Measurements from ENCODE around the gene FUT8.

GRCh38 chr14:65618996-65619395, 206.5 kb downstream of the FUT8 start:
- no peak for TF ChIP-seq ZBTB33 (IDR thresholded peaks at IDR 0.05)
- no peak for TF ChIP-seq FOXA1 (IDR thresholded peaks at IDR 0.05)
- TF ChIP-seq CTCF (IDR thresholded peaks at IDR 0.05; ENCODE audit: low read depth, low read length, missing input control), result no peak
- no peak for TF ChIP-seq RAD21 (IDR thresholded peaks at IDR 0.05)
- no peak for TF ChIP-seq SP1 (IDR thresholded peaks at IDR 0.05)
- no peak for TF ChIP-seq REST (IDR thresholded peaks at IDR 0.05)
- no peak for TF ChIP-seq HNF4G (IDR thresholded peaks at IDR 0.05)
- TF ChIP-seq ATF3 (IDR thresholded peaks at IDR 0.05), result no peak
- TF ChIP-seq MAX (IDR thresholded peaks at IDR 0.05), result no peak

Data from liver (tissue), 3 donors.